ENCODE data around the gene KCNH1. TPM values are rescaled to one million over a fixed set of nuclear protein-coding genes. Genes with fewer than 3 reads are reported as not detected.

The KCNH1 gene
- total and polyA plus RNA-seq, 5 donors from 2014 or later = not detected

Other genes with a start within 250 kb of the KCNH1 start
- gene RCOR3, start 125.2 kb upstream of the KCNH1 start, total RNA-seq = 73.9 TPM
- 10 to 100 TPM; 22.7 to 28.5 (median 25.8) TPM for gene RCOR3, start 125.2 kb upstream of the KCNH1 start, polyA plus RNA-seq
- 58.3 TPM for gene TRAF5, start 192.7 kb upstream of the KCNH1 start, total RNA-seq
- 10 to 100 TPM; 34.4 to 41.7 (median 38.3) TPM for gene TRAF5, start 192.7 kb upstream of the KCNH1 start, polyA plus RNA-seq

Measured in CD4-positive, CD25-positive, alpha-beta regulatory T cell (primary cell).